C4-2B (cell line): ENCODE data around the gene LOXL1.

ENCODE experiments used
- CTCF ChIP-seq: fragments of 450-650 bp; conservative IDR thresholded peaks from 2 replicates; pipeline ENCODE4 v1.5.1; 2017; ENCODE audit warnings: mild to moderate bottlenecking
- ZFX ChIP-seq: fragments of 450-650 bp; IDR thresholded peaks from 2 replicates; pipeline ENCODE4 v1.6.1; 2017

- TF ChIP-seq CTCF = no peak
- TF ChIP-seq ZFX = no peak
Observed at GRCh38 chr15:73936181-73936580, 9.9 kb downstream of the LOXL1 start.
